Neural progenitor cell (in vitro differentiated cells): ENCODE results near the gene CELSR1. TPM values are rescaled to one million over a fixed set of nuclear protein-coding genes. Genes with fewer than 3 reads are reported as not detected.

Experiments used
- DNase-seq: peaks from one replicate; pipeline ENCODE4 v3.0.0-alpha.2; 2016; ENCODE audit warnings: low spot score
- H2AFZ ChIP-seq: fragments of 200-600 bp; sonication (generic); replicated peaks from 2 replicates; pipeline ENCODE4 v1.6.1; 2016; ENCODE audit warnings: antibody characterized with exemption
- H3F3A ChIP-seq: fragments of 200-600 bp; sonication (generic); 2 replicates; pipeline ENCODE4 v1.6.1; 2016; ENCODE audit warnings: antibody characterized with exemption, low read depth
- H3K27ac ChIP-seq: fragments of 200-600 bp; sonication (generic); 2 replicates; pipeline ENCODE4 v1.5.1; 2016; ENCODE audit warnings: mild to moderate bottlenecking
- H3K27me3 ChIP-seq: fragments of 200-600 bp; sonication (generic); 2 replicates; pipeline ENCODE4 v1.6.1; 2016; ENCODE audit warnings: mild to moderate bottlenecking, moderate library complexity
- H3K36me3 ChIP-seq: fragments of 200-600 bp; sonication (generic); 2 replicates; pipeline ENCODE4 v1.5.1; 2016
- H3K4me1 ChIP-seq: fragments of 200-600 bp; sonication (generic); 2 replicates; pipeline ENCODE4 v1.6.1; 2016; ENCODE audit warnings: mixed run types
- H3K4me2 ChIP-seq: fragments of 200-600 bp; sonication (generic); 2 replicates; pipeline ENCODE4 v1.6.1; 2016
- H3K4me3 ChIP-seq: fragments of 200-600 bp; sonication (generic); 2 replicates; pipeline ENCODE4 v1.5.1; 2016
- H3K79me2 ChIP-seq: fragments of 200-600 bp; sonication (generic); 2 replicates; pipeline ENCODE4 v1.6.1; 2016; ENCODE audit warnings: low read depth
- H3K9ac ChIP-seq: fragments of 200-600 bp; sonication (generic); 2 replicates; pipeline ENCODE4 v1.6.1; 2016
- H3K9me3 ChIP-seq: fragments of 200-600 bp; sonication (generic); 2 replicates; pipeline ENCODE4 v1.5.1; 2016; ENCODE audit warnings: low read depth
- H4K20me1 ChIP-seq: fragments of 200-600 bp; sonication (generic); 2 replicates; pipeline ENCODE4 v1.6.1; 2016; ENCODE audit warnings: low read depth
- H3K27ac Mint-ChIP-seq: 3 replicates; pipeline ENCODE4 v1.8.0; 2021; ENCODE audit warnings: mixed read lengths
- H3K27me3 Mint-ChIP-seq: 2 replicates; pipeline ENCODE4 v1.8.0; 2022; ENCODE audit warnings: low read depth, mild to moderate bottlenecking, inconsistent platforms, moderate library complexity, mixed read lengths; ENCODE audit not compliant: insufficient read depth
- H3K36me3 Mint-ChIP-seq: 3 replicates; pipeline ENCODE4 v1.8.0; 2021; ENCODE audit warnings: mixed read lengths
- H3K4me1 Mint-ChIP-seq: 3 replicates; pipeline ENCODE4 v1.8.0; 2021; ENCODE audit warnings: mixed read lengths
- H3K4me3 Mint-ChIP-seq: 3 replicates; pipeline ENCODE4 v1.8.0; 2021; ENCODE audit warnings: mild to moderate bottlenecking, moderate library complexity, mixed read lengths
- H3K9me3 Mint-ChIP-seq: 3 replicates; pipeline ENCODE4 v1.8.0; 2020; ENCODE audit warnings: mixed read lengths
- CTCF ChIP-seq: fragments of 200-600 bp; sonication (generic); IDR thresholded peaks from 2 replicates; pipeline ENCODE4 v1.5.1; 2017; ENCODE audit warnings: antibody characterized with exemption, mild to moderate bottlenecking
- EZH2 ChIP-seq: fragments of 200-600 bp; sonication (generic); IDR thresholded peaks from 2 replicates; pipeline ENCODE4 v1.6.1; 2017; ENCODE audit warnings: antibody characterized with exemption, mild to moderate bottlenecking, moderate library complexity
- EZH2phosphoT487 ChIP-seq: fragments of 200-600 bp; sonication (generic); IDR thresholded peaks from 2 replicates; pipeline ENCODE4 v1.6.1; 2017; ENCODE audit warnings: antibody characterized with exemption
- total RNA-seq: library from RNA; depleted of rRNA; stranded (reverse); fragments of >200 nt; gene quantifications from 2 replicates; pipeline ENCODE4 v1.2.3, GENCODE V29; 2015; ENCODE audit warnings: low replicate concordance

Gene CELSR1
- total RNA-seq, 1 donor from 2014 or later = 12.3 TPM

GRCh38 chr22:46360891-46361290 is 176.5 kb downstream of the CELSR1 start:
- Mint-ChIP-seq H3K4me1 (no peaks in the 10 kb centered on the region), H3K36me3 (peaks cover 16% of the 10 kb centered on the region), H3K9me3 (no peaks in the 10 kb centered on the region), H3K27me3 (peaks cover 5% of the 10 kb centered on the region), H3K4me3 (no peak overlapping the region), H3K27ac (no peak overlapping the region)
- Histone ChIP-seq H3K4me3 (no peak overlapping the region), H2AFZ (no peak overlapping the region), H3K4me1 (no peaks in the 10 kb centered on the region), H3K27ac (no peak overlapping the region), H3K36me3 (no peaks in the 10 kb centered on the region), H3K79me2 (no peaks in the 10 kb centered on the region), H3K4me2 (no peak overlapping the region), H3K9ac (no peak overlapping the region), H3K27me3 (no peaks in the 10 kb centered on the region), H3K9me3 (no peaks in the 10 kb centered on the region), H3F3A (no peaks in the 10 kb centered on the region), H4K20me1 (no peaks in the 10 kb centered on the region)
- no peak for DNase-seq
- TF ChIP-seq CTCF (no peak), EZH2phosphoT487 (no peak), EZH2 (no peak)

- no peaks in the 10 kb centered on the region for H3K27me3 ChIP-seq
- H3K9ac ChIP-seq = no peak overlapping the region
- TF ChIP-seq CTCF (no peak), EZH2phosphoT487 (no peak), EZH2 (no peak)
- Mint-ChIP-seq H3K27me3 (peaks cover 5% of the 10 kb centered on the region), H3K4me3 (no peak overlapping the region), H3K4me1 (peaks cover 3% of the 10 kb centered on the region), H3K9me3 (no peaks in the 10 kb centered on the region), H3K27ac (no peak overlapping the region), H3K36me3 (peaks cover 18% of the 10 kb centered on the region)
- no peaks in the 10 kb centered on the region for H3K36me3 ChIP-seq
- H2AFZ ChIP-seq = no peak overlapping the region
- no peaks in the 10 kb centered on the region for H3K4me1 ChIP-seq
- no peaks in the 10 kb centered on the region for H3F3A ChIP-seq
- no peak overlapping the region for H3K4me2 ChIP-seq
- no peaks in the 10 kb centered on the region for H3K9me3 ChIP-seq
- H3K79me2 ChIP-seq = no peaks in the 10 kb centered on the region
- H3K4me3 ChIP-seq = no peak overlapping the region
- no peak for DNase-seq
- H4K20me1 ChIP-seq = peaks cover 2% of the 10 kb centered on the region
- H3K27ac ChIP-seq = no peak overlapping the region
Measured at GRCh38 chr22:46360097-46360496, 177.3 kb downstream of the CELSR1 start.

GRCh38 chr22:46359362-46359761 is 178.1 kb downstream of the CELSR1 start:
- Histone ChIP-seq H3K9ac (no peak overlapping the region), H3K27me3 (no peaks in the 10 kb centered on the region), H3K9me3 (no peaks in the 10 kb centered on the region), H3K4me3 (no peak overlapping the region), H3K79me2 (no peaks in the 10 kb centered on the region), H3K4me1 (no peaks in the 10 kb centered on the region), H3F3A (no peaks in the 10 kb centered on the region), H2AFZ (no peak overlapping the region), H3K27ac (no peak overlapping the region), H3K4me2 (no peak overlapping the region), H3K36me3 (no peaks in the 10 kb centered on the region), H4K20me1 (peaks cover 4% of the 10 kb centered on the region)
- no peak for DNase-seq
- no peak overlapping the region for H3K27ac Mint-ChIP-seq
- H3K27me3 Mint-ChIP-seq = peaks cover 5% of the 10 kb centered on the region
- peaks cover 18% of the 10 kb centered on the region for H3K36me3 Mint-ChIP-seq
- peaks cover 3% of the 10 kb centered on the region for H3K4me1 Mint-ChIP-seq
- TF ChIP-seq EZH2phosphoT487 = no peak
- no peak for TF ChIP-seq EZH2
- no peak for TF ChIP-seq CTCF
- H3K4me3 Mint-ChIP-seq = no peak overlapping the region
- H3K9me3 Mint-ChIP-seq = no peaks in the 10 kb centered on the region
